Daoy (cell line): ENCODE results near the gene SLK. TPM values are rescaled to one million over a fixed set of nuclear protein-coding genes. Genes with fewer than 3 reads are reported as not detected.

ENCODE experiments used
- DNase-seq: peaks from one replicate; pipeline ENCODE4 v3.0.0-alpha.2; 2015; ENCODE audit warnings: low read depth
- total RNA-seq: library from RNA; depleted of rRNA; stranded (reverse); fragments of >200 nt; shearing (Covaris generic); gene quantifications from 2 replicates; pipeline ENCODE4 v1.2.3, GENCODE V29; 2014; rRNA removed

Gene SLK
- total RNA-seq, 1 experiment from 2014 or later: 26.9 TPM

GRCh38 chr10:104052431-104052830 lies 85.5 kb downstream of the SLK start:
- DNase-seq: no peak

DNA sequence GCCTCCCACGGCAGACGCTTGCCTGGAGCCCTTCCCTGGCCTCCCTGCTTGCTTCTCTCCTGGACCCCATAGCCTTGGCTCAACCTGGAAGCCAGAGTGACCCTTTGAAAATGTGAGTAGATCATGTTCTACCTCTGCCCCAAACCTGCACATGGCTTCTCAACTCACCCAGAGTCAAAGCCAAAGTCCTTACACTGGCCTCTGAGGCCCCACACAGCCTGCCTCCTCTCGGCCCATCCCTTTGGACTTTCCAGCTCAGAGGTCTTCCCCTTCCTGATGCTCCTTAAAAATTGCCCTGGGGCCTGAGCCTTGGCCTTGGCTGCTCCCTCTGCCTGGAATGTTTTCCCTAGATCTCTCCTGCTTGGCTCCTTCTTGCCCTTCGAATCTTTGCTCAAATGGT lies 86.3 kb downstream of the SLK start:
- DNase-seq: no peak

DNA sequence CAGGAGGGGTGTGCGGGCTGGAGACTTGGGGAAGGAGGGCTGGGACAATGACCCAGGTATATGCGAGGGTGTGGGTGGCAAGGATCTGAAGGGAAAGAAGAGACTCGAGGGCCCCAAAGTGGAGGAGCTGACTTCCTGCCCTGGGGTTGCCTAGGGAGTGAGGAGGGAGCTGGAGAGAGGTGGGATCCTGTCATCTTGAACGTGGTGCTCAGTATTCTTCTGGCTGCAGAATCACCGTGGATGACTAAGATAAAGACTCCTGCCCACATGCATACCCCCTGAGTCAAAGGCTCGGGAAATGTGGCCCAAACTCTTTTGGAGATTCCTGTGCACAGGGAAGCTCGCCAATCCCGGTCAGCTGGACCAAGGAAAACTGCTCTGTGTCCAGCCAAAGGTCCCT lies 87.5 kb downstream of the SLK start:
- DNase-seq: peak; percentile 71

- DNase-seq: no peak
These were observed 89.8 kb downstream of the SLK start for GRCh38 chr10:104056619-104057273.

GRCh38 chr10:104057717-104058116 lies 90.8 kb downstream of the SLK start:
- no peak for DNase-seq

GRCh38 chr10:104059364-104059763 lies 92.4 kb downstream of the SLK start:
- no peak for DNase-seq

DNA sequence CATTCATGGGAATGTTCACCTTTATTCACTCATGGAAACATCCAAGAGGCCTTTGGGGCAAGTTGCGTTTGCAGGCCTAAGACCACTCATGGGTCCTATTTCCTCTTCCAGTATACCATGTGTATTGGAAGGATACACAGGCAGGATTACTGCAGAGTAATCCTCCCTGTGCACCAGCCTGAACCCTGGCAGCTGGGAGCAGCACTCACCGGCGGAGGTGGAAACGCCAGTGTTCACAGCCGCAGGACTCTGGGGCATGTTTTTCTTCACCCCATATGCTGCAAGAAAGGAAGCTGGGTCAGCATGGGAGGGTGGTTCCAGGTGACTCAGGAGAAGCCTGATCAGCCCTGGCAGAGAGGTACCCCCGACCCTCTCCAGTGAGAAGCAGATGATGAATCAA lies 94.3 kb downstream of the SLK start:
- no peak for DNase-seq

GRCh38 chr10:104065748-104066147 lies 98.8 kb downstream of the SLK start:
- DNase-seq: no peak

DNA sequence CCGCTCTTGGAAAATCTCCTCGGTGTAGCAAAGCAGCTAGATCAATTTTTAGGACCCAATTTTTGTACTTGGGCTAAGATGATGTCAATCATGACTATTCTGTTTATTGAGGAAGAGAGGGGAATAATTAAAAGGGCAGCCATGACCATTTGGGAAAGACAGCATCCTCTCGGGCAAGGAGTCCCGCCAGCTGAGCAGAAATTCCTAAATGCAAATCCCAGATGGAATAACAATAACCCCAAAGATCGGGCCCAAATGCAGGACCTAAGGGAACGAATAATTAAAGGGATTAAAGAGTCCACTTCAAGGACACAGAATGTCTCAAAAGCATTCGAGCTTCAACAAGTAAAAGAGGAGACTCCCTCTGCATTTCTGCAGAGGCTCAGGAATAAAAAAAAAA lies 100.0 kb downstream of the SLK start:
- no peak for DNase-seq

DNA sequence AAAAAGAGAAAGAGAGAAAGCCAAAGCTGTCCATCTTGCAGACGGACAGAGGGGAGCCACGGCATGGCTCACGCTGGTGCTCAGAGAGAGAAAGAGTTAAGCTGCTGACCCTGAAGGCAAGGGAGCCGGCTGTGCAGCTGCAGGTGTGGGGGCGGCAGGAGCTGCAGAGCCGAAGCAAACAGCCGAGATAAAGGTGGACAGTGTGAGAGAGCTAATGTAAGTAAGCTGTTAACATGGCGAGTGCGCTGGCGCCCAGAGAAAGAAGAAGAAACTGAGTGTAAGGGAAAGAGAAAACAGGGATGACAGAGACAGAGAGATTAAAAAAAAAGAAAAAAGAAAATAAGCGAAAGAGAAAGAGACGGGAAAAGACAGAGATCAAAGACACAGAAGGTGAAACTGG lies 100.6 kb downstream of the SLK start:
- DNase-seq: no peak

GRCh38 chr10:104069613-104070012 lies 102.7 kb downstream of the SLK start:
- DNase-seq: no peak

GRCh38 chr10:104072786-104073185 lies 105.8 kb downstream of the SLK start:
- no peak for DNase-seq

DNA sequence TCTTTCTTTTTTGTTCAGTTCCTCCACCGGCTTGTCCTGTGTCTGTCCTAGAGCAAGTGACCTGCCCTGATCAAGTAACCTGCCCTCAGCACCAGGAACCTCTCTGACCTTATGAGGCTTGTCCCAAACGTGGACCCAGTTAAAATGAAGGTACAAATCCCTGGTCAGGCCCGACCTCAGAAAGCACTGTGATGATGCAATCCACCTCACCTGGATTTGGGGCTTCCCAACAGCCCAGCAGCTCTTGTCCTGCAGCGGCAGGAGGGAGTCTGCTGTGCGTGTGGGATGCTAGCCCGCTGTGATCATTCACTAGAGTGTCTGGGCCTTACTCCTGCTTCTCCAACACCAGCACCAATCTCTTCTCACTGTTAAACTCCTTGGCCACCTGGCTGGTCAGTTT lies 107.6 kb downstream of the SLK start:
- DNase-seq: no peak

DNA sequence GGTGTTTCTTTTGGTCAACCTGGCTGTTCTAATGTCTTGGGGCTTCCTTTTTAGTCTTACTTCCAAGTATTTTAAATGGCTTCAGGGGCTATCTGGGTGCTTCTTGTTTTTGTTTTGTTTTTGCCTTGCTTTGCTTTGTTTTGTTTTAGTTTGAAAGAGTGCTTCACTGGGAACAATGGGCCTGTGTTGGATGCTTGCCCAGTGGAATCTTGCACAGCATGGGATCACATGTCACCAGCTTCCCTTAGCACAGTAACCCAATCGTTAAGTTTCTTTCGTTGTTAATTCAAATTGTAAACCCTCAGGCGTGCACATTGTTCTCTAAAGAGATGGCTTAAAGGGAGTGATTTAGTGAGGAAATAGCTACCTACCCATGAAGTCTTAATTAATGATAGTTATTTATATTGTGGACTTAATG lies 109.8 kb downstream of the SLK start:
- DNase-seq: peak; percentile 37

DNA sequence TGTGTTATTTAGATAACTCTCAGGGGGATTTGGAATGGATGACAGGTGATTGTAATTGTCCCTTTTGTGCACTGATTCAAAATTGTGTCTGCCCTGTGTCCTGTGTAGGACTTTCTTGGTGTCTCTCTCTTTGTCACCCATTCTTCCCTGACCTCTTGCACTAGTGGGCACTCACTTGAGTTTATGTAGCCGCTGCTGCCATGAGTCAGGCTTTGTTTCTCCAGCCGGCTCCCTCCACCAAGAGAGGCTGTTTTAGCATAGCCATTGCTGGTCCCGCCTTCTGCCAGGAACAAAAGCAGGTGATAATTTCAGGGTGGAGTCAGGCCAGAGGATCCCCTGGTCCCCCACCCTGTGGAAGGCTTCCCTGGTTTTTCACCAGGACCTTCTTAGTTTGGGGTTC lies 110.3 kb downstream of the SLK start:
- peak; percentile 28 for DNase-seq

- no peak for DNase-seq
These were observed 110.8 kb downstream of the SLK start for GRCh38 chr10:104077663-104078151.

Other genes starting within 250 kb of the SLK start
- gene SH3PXD2A, start 111.6 kb upstream of the SLK start, total RNA-seq: 3.4 and 4.1 TPM in 2 replicates
- 13.4 and 16.0 TPM in 2 replicates for gene STN1, start 49.0 kb upstream of the SLK start, total RNA-seq
- gene COL17A1, start 118.7 kb downstream of the SLK start, total RNA-seq: 0.06 and 0.23 TPM in 2 replicates
- 14.3 and 14.4 TPM in 2 replicates for gene SFR1, start 155.0 kb downstream of the SLK start, total RNA-seq